AG10803 (cell line): ENCODE results near the gene HSPB1.
A peak's percentile ranks its signal among the peaks of the same experiment; 100 is the strongest.
"Not testable (repeated sequence)": the region's sequence is repeated elsewhere in the genome, so short reads cannot be mapped to it uniquely, and the experiment has no call there.

Source experiments
- DNase-seq: peaks from one replicate; pipeline ENCODE4 v3.0.0; 2010; ENCODE audit warnings: low read depth
- H3K4me3 ChIP-seq: 2 replicates; pipeline ENCODE4 v1.5.1; 2011; ENCODE audit warnings: mild to moderate bottlenecking, low read length, control low read depth
- CTCF ChIP-seq: conservative IDR thresholded peaks from 2 replicates; pipeline ENCODE4 v1.5.1; 2011; ENCODE audit warnings: mild to moderate bottlenecking, low read length, control low read depth, inconsistent platforms

Gene HSPB1

DNA sequence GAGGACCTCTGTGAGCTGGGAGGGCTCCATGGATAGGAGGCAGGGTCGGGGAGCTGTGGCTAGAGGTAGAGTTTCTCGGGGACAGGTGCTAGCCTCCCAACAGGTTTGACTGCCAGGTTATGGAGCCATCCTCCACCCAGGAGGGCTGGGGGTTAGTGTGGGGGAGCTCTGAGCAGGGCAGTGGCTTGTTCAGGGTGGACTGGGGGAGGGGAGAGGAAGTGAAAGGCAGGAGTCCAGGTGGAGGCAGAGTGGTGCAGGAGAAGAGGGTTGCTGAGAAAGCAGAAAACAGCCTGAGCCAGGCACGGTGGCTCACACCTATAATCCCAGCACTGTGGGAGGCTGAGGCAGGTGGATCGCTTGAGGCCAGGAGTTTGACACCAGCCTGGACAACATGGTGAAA lies 40.5 kb upstream of the HSPB1 start:
- no peak for DNase-seq
- no peak for TF ChIP-seq CTCF
- no peak overlapping the region for H3K4me3 ChIP-seq

- DNase-seq, result peak; percentile 48
Measured at GRCh38 chr7:76262683-76263402, 39.6 kb upstream of the HSPB1 start.

DNA sequence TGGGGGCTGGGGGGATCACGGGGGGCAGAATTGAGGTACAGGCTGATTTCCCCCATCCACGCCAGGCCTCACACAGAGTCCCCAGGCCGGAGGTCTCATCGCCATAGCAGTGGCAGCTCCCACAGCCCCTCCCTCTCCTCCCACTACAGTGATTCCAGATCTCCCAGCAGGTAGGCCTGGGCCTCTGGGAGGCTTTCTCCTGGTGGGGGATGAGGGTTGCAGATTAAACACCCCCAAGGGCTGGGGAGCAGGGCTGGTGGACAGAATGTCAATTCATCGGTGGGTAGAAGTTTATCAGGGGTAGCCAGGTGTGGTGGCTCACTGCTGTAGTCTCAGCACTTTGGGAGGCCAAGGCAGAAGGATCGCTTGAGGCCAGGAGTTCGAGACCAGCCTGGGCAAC lies 37.2 kb upstream of the HSPB1 start:
- no peak for TF ChIP-seq CTCF
- H3K4me3 ChIP-seq, result no peak overlapping the region
- no peak for DNase-seq

More at GRCh38 chr7:76262683-76263402, 39.6 kb upstream of the HSPB1 start:
- H3K4me3 ChIP-seq, result no peak overlapping the region
- peak; percentile 78 for TF ChIP-seq CTCF

DNA sequence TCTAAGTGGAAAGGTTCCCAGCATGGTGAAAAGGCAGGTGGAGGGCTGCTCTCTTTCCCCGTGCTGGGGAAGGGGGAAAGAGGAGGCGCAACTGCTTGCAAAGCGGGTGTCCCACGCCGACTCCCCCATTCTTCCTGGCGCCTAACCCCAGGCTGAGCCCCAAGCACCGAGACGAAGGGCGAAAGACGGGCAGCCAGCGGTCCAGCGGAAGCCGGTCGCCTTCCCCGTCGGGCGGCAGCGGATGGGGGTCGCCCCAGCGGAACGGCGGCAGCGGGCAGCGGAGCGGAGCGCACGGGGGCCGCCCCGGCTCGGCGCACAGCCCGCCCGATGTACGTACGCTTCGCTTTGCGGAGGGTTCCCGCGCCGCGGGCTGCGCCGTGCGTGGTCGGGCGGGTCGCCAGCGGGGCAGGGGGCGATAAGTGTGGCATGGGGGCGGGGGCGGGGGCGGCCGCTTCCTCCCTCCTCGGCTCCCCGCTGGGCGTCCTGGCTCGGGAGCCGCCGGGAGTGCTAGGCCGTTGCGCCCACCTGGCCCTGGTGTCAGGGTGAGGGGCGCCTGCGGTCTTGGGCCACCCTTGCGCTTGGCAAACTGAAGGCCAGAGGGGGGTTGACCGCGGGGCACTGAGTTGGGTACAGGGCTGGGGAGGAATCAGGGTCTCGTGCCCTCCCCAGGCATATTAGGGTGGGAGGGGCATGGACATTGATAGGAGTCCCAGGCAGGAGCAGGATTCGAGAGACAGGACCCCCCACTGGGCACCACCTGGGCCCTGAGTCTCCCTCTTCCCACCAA lies 35.2 kb upstream of the HSPB1 start:
- no peak for TF ChIP-seq CTCF
- no peak for DNase-seq
- H3K4me3 ChIP-seq, result no peak overlapping the region

- TF ChIP-seq CTCF, result no peak
- no peak overlapping the region for H3K4me3 ChIP-seq
- DNase-seq, result no peak
Measured at GRCh38 chr7:76267894-76268183, 34.6 kb upstream of the HSPB1 start.

DNA sequence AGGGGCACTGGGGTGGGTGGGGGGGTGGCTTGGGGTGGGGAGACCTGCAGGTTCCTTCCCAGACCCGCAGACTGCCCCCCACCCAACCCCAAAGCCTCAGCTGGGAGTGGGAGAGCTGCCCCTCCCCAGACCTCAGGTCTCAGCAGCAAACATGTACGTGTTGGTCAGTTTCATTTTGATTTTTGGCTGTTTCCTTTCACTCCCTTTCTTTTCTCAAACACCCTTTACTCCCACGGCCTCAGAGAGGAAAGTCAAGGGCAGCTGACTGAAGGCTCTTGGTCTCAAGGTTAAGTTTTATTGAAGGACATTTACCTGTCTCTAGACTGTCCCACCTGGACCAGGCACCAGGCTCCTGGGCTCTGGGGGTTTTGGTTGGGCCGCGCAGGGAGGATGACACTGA lies 34.1 kb upstream of the HSPB1 start:
- no peak for TF ChIP-seq CTCF
- no peak overlapping the region for H3K4me3 ChIP-seq
- no peak for DNase-seq

DNA sequence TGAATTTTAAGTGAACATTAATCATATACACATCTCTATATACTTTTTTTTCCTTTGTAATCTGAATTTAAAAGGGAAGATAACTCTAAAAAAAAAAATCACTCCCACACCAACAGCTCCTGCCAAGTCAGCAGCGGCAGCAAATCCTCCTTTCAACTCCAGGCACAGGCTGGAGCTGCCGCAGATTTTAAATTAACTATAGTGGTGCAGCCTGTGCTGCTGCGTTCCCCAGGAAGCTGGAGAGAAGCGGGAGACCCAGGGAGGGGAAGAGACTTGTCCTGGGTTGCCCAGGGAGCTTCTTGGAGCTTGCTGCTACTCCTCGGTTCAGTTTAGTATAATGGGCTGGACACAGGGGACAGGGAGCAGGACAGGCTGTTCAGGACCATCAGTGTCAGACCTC lies 32.6 kb upstream of the HSPB1 start:
- no peak for DNase-seq
- TF ChIP-seq CTCF, result no peak
- no peak overlapping the region for H3K4me3 ChIP-seq

DNA sequence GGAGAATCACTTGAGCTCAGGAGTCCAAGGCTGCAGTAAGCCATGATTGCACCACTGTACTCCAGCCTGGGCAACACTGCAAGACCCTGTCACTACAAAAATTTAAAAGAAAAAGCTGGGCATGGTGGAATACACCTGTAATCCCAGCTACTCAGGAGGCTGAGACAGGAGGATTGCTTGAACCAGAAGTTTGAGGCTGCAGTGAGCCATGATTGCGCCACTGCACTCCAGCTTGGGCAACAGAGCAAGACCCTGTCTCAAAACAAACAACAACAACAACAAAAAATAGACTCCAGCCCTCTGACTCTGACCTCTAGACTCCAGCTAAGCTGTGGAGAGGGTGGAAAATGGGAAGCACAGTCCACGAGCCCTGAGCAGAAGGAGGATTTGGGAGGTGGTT lies 31.1 kb upstream of the HSPB1 start:
- H3K4me3 ChIP-seq, DNase-seq: not testable (repeated sequence)
